Heart left ventricle (tissue), 16 donors: ENCODE measurements around the gene STX10. TPM values are rescaled to one million over a fixed set of nuclear protein-coding genes. Genes with fewer than 3 reads are reported as not detected.
A peak's percentile ranks its signal among the peaks of the same experiment; 100 is the strongest.

Experiments
- ATAC-seq, 4 donors: fragments of 200-7000 bp; cut with Tn5 transposase; one replicate each; pipeline ENCODE4 v1.9.1; 2020 to 2022; ENCODE audit warnings: moderate library complexity in 4 of 4, mild to moderate bottlenecking in 3 of 4, moderate number of reproducible peaks in 1 of 4
- DNase-seq, 5 donors: peaks; one replicate each; pipeline ENCODE4 v3.0.0-alpha.2; 2020
- H3K27ac ChIP-seq, 12 donors: fragments of 200-600 bp; sonication (generic) in 4 of 12; one replicate each; pipeline versions ENCODE4 v1.5.0 to v1.8.0; 2016 to 2022; ENCODE audit warnings: mild to moderate bottlenecking in 2 of 12
- H3K27me3 ChIP-seq, 9 donors: fragments of 200-600 bp; sonication (generic) in 2 of 9; one replicate each; pipeline versions ENCODE4 v1.5.1 to v1.8.0; 2016 to 2022; ENCODE audit warnings: mild to moderate bottlenecking in 3 of 9
- H3K36me3 ChIP-seq, 9 donors: fragments of 200-600 bp; sonication (generic) in 2 of 9; one replicate each; pipeline versions ENCODE4 v1.5.0 to v1.8.0; 2018 to 2022; ENCODE audit warnings: mild to moderate bottlenecking in 2 of 9
- H3K4me1 ChIP-seq, 12 donors: fragments of 200-600 bp; sonication (generic) in 4 of 12; one replicate each; pipeline versions ENCODE4 v1.5.0 to v1.8.0; 2016 to 2022; ENCODE audit warnings: mild to moderate bottlenecking in 3 of 12
- H3K4me3 ChIP-seq, 12 donors: fragments of 200-600 bp; sonication (generic) in 4 of 12; one replicate each; pipeline versions ENCODE4 v1.5.0 to v1.8.0; 2017 to 2022; ENCODE audit warnings: mild to moderate bottlenecking in 9 of 12, moderate library complexity in 4 of 12
- H3K9me3 ChIP-seq, 12 donors: fragments of 200-600 bp; sonication (generic) in 4 of 12; one replicate each; pipeline versions ENCODE4 v1.5.0 to v1.8.0; 2016 to 2022; ENCODE audit warnings: mild to moderate bottlenecking in 1 of 12
- CTCF ChIP-seq, 12 donors: fragments of 200-600 bp; sonication (generic) in 4 of 12; IDR thresholded peaks; one replicate each; pipeline versions ENCODE4 v1.5.0 to v1.8.0; 2018 to 2022; ENCODE audit warnings: antibody characterized with exemption in 12 of 12, mild to moderate bottlenecking in 5 of 12
- POLR2A ChIP-seq, 2 donors: fragments of 450-650 bp; IDR thresholded peaks; one replicate each; pipeline ENCODE4 v1.6.1; 2017; ENCODE audit warnings: antibody characterized with exemption in 2 of 2, mild to moderate bottlenecking in 2 of 2, moderate library complexity in 2 of 2
- WGBS, 4 donors: extraction: QIAGEN DNeasy Blood & Tissue Kit in 2 of 4; methylation state at CpG; one replicate each; pipeline versions ENCODE4 v1.1.5 to v1.1.7; 2013 to 2018; 5-methylcytosine and 5-hydroxymethylcytosine counted together
- intact Hi-C, 10 donors: fragments of 100-400 bp; cut with DNase I; formaldehyde crosslinking; loops; one replicate each; pipeline versions ENCODE4 v1.11.1 to v1.14.2; 2022
- polyA plus RNA-seq, 2 donors: library from polyadenylated mRNA; stranded (reverse); fragments of 200-250 nt; gene quantifications; one replicate each; pipeline ENCODE4 v1.2.3, GENCODE V29; 2013
- total RNA-seq, 9 donors: library from RNA; depleted of rRNA in 2 of 9; stranded (reverse); fragments of >200 nt in 2 of 9; fragmentation: NEBNext Ultra II Directional in 3 of 9; extraction: Animal tissue kit (Norgen Biotek cat#: 25700) in 3 of 9; gene quantifications; one replicate each; pipeline versions ENCODE4 v1.1.0 to v1.2.4, GENCODE V29; 2016 to 2023
- donor health status: ischemic (EF 13 %, LVEDD 7.1; RV severe dilation, severe dysfunction).
- donor health status: healthy with polysubstance abuse.
- donor health status: DM: no; HTN: yes; CAD: no.
- donor health status: DM: no; HTN: no; CAD: no.
- donor health status: ischemic (EF 25% LVEDD 6.9; RV normal size, moderate dysfunction).
- donor health status: ischemic (EF 25% LVEDD 5.7; RV mildly dilated, moderate dysfunction).
- donor health status: healthy.
- donor health status: DM: yes; HTN: yes; CAD: no.
- donor health status: ischemic (EF 35%, LVEDD 5.7; RV mildly dilated, moderate dysfunction).
- donor health status: nonischemic (EF 11% LVEDD 7.7; RV severe dilation, severe dysfunction).
- donor health status: DM: yes; HTN: yes; CAD: no.
- donor health status: PGD.
- donor health status: ischemic (EF 29% LVEDD 5.4; RV normal size, mild dysfunction).
- donor health status: nonischemic (EF 23%, LVEDD 6.1; RV moderate dilation, normal function).

STX10 gene
- total and polyA plus RNA-seq, 11 donors = 24.0 to 64.7 (median 37.2) TPM

- H3K27ac ChIP-seq = peak overlapping the region in 1 of 12 donors; percentile 47
- H3K9me3 ChIP-seq = no peaks in the 10 kb centered on the region
- no peaks in the 10 kb centered on the region for H3K27me3 ChIP-seq
- peaks cover 0 to 27% (median 6%) of the 10 kb centered on the region in 12 donors for H3K4me1 ChIP-seq
- intact Hi-C loops = no loop called here
- peaks cover 0 to 7% (median 0%) of the 10 kb centered on the region in 9 donors for H3K36me3 ChIP-seq
- no peak for TF ChIP-seq POLR2A (IDR thresholded peaks at IDR 0.05)
- TF ChIP-seq CTCF (IDR thresholded peaks at IDR 0.05) = no peak
- 41 to 80% (median 67%) methylated on average over 1 of the region's 1 CpG; no CpG with 5 or more reads in 1 of the 4 donors for WGBS, 4 donors
- DNase-seq (no peak), ATAC-seq (peak; percentile 27 to 52 (median 38))
- H3K4me3 ChIP-seq = no peak overlapping the region
Measured at GRCh38 chr19:13128583-13128982, 21.6 kb downstream of the STX10 start.

- Histone ChIP-seq H3K36me3 (peaks cover 0 to 7% (median 0%) of the 10 kb centered on the region in 9 donors), H3K9me3 (no peaks in the 10 kb centered on the region), H3K4me3 (no peak overlapping the region), H3K27me3 (no peaks in the 10 kb centered on the region), H3K4me1 (peaks cover 0 to 21% (median under 1%) of the 10 kb centered on the region in 12 donors), H3K27ac (peak overlapping the region in 1 of 12 donors; percentile 47)
- ATAC-seq = no peak
- DNase-seq = no peak
- 83 to 93% (median 87%) methylated on average over 6 of the region's 6 CpGs for WGBS, 4 donors
- intact Hi-C loops = no loop called here
- TF ChIP-seq CTCF (IDR thresholded peaks at IDR 0.05) = no peak
Measured at GRCh38 chr19:13127811-13128575, 22.2 kb downstream of the STX10 start.

GRCh38 chr19:13127051-13127450, 23.1 kb downstream of the STX10 start:
- intact Hi-C loops = no loop called here
- TF ChIP-seq CTCF (IDR thresholded peaks at IDR 0.05) (no peak), POLR2A (IDR thresholded peaks at IDR 0.05) (no peak)
- Histone ChIP-seq H3K9me3 (no peaks in the 10 kb centered on the region), H3K27me3 (no peaks in the 10 kb centered on the region), H3K4me1 (peaks cover 0 to 18% (median 0%) of the 10 kb centered on the region in 12 donors), H3K27ac (no peak overlapping the region), H3K4me3 (no peak overlapping the region), H3K36me3 (peaks cover 0 to 9% (median 0%) of the 10 kb centered on the region in 9 donors)
- DNase-seq (no peak), ATAC-seq (no peak)
- 92 to 96% (median 95%) methylated on average over 9 of the region's 9 CpGs for WGBS, 4 donors

GRCh38 chr19:13122980-13123957, 26.9 kb downstream of the STX10 start:
- DNase-seq (no peak), ATAC-seq (no peak)
- 89 to 93% (median 91%) methylated on average over 20 of the region's 20 CpGs for WGBS, 4 donors
- Histone ChIP-seq H3K4me1 (peaks cover 0 to 29% (median 16%) of the 10 kb centered on the region in 12 donors), H3K36me3 (peaks cover 0 to 14% (median 0%) of the 10 kb centered on the region in 9 donors), H3K27ac (no peak overlapping the region), H3K9me3 (no peaks in the 10 kb centered on the region), H3K4me3 (no peak overlapping the region), H3K27me3 (no peaks in the 10 kb centered on the region)
- TF ChIP-seq POLR2A (IDR thresholded peaks at IDR 0.05) = no peak
- no peak for TF ChIP-seq CTCF (IDR thresholded peaks at IDR 0.05)
- intact Hi-C loops = no loop called here
